GM06990 (cell line): ENCODE results near the gene SLC35B2.

Experiments used
- DNase-seq: peaks from one replicate; pipeline ENCODE4 v3.0.0-alpha.2; 2011; ENCODE audit not compliant: insufficient read length; ENCODE audit errors: extremely low read depth
- H3K27me3 ChIP-seq: replicated peaks from 2 replicates; pipeline ENCODE4 v1.6.0; 2011; ENCODE audit warnings: low read length; ENCODE audit not compliant: control insufficient read depth, insufficient read depth
- H3K36me3 ChIP-seq: 2 replicates; pipeline ENCODE4 v1.5.1; 2011; ENCODE audit warnings: low read length; ENCODE audit not compliant: control insufficient read depth, insufficient read depth
- H3K4me3 ChIP-seq: replicated peaks from 2 replicates; pipeline ENCODE4 v1.5.1; 2011; ENCODE audit warnings: low read depth, mild to moderate bottlenecking, control low read depth, low read length
- TF ChIP-seq, protein P1 (sequence below): IDR thresholded peaks from 2 replicates; pipeline ENCODE4 v1.5.1; 2011; ENCODE audit warnings: low read length, control low read depth, mild to moderate bottlenecking, inconsistent platforms; ENCODE audit not compliant: insufficient read depth, poor library complexity, severe bottlenecking

Gene SLC35B2

GRCh38 chr6:44264154-44265006 is 7.1 kb upstream of the SLC35B2 start:
- peak overlapping the region; percentile 96 for H3K4me3 ChIP-seq
- peaks cover 19% of the 10 kb centered on the region for H3K36me3 ChIP-seq
- TF ChIP-seq, protein P1, sequence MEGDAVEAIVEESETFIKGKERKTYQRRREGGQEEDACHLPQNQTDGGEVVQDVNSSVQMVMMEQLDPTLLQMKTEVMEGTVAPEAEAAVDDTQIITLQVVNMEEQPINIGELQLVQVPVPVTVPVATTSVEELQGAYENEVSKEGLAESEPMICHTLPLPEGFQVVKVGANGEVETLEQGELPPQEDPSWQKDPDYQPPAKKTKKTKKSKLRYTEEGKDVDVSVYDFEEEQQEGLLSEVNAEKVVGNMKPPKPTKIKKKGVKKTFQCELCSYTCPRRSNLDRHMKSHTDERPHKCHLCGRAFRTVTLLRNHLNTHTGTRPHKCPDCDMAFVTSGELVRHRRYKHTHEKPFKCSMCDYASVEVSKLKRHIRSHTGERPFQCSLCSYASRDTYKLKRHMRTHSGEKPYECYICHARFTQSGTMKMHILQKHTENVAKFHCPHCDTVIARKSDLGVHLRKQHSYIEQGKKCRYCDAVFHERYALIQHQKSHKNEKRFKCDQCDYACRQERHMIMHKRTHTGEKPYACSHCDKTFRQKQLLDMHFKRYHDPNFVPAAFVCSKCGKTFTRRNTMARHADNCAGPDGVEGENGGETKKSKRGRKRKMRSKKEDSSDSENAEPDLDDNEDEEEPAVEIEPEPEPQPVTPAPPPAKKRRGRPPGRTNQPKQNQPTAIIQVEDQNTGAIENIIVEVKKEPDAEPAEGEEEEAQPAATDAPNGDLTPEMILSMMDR, result no peak
- peak; percentile 72 for DNase-seq
- H3K27me3 ChIP-seq, result no peaks in the 10 kb centered on the region

DNA sequence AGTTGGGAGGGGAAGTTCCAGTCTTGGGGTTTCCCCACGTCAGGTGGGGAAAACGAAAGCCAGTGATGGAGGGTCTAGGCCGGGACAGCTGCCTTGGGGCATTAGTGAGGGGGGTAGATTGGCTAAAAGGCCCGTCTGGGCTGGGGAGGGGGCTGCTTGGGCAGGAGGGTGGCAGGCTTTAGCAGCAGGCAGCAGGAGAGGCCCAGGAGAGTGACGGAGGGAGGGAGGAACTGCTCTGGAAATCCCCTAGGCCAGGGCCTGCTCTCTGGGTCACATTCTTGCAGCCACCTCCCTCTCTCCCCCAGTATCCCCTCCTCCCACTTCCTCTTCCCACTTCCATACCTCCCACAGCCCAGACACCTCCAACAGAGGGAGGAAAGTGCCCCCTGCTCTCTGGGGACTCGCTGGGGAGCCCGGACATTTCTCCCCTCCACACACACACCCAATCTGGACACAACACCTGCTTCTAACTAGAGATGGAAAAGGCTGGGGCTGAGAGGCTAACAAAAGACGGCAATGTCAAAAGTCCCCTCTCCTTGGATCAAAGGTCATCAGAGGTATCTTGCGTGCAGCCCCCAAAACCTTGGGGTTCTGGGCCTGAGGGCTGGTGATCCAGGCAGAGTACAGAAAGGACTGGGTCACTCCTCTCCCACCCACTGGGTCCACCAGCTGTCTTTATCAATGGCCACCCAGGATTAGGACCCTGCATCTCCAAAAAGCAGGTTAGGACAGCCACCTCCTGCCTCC is 6.2 kb upstream of the SLC35B2 start:
- peak overlapping the region; percentile 96 for H3K4me3 ChIP-seq
- TF ChIP-seq, protein P1, result no peak
- DNase-seq, result peak; percentile 75
- peaks cover 25% of the 10 kb centered on the region for H3K36me3 ChIP-seq
- no peaks in the 10 kb centered on the region for H3K27me3 ChIP-seq

DNA sequence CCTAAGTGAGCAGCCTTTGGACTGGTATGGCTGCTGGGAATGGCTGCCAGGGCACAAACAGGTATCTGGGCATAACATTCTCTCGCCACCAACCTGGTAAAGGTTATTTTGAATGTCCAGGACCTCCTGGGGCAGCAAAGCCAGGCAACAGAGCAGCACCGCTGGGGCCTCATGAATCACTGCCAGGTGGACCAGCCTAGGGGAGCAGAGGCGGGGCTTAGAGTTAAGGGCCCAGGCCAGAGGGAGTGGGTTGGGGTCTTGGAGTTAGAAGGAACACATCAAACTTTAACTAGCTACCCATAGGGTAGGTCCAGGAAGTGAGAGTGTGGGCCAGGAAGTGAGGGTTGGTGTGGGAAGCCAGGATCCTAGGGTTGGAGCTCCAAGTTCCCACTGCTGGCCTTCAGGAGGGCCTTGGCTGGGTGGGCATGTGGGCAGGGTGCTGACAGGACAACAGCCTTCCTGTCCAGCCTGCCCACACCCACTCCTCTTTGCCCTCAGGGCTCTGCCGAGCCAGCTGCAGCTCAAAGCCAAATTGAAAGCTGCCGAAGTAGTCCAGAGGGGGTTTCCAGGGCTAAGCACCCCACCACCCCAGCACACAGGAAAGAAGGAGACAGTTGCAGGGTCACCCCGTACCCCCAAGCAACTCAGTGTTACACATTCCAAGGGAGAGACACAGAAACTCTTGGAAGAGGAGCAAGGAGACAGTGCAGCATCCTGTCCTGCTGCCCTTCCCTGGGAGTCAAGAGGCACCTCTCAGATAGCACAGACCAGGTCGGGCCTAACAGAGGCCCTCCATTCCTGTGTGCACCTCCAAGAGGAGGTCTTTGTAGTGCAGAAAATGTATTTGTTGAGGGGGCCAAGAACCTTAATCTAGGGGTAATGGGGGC is 5.4 kb upstream of the SLC35B2 start:
- peaks cover 26% of the 10 kb centered on the region for H3K36me3 ChIP-seq
- peak overlapping the region; percentile 96 for H3K4me3 ChIP-seq
- no peaks in the 10 kb centered on the region for H3K27me3 ChIP-seq
- TF ChIP-seq, protein P1, result no peak
- peak; percentile 51 for DNase-seq

- DNase-seq, result no peak
- TF ChIP-seq, protein P1, result no peak
- H3K27me3 ChIP-seq, result no peaks in the 10 kb centered on the region
- H3K36me3 ChIP-seq, result peaks cover 26% of the 10 kb centered on the region
- peak overlapping the region; percentile 96 for H3K4me3 ChIP-seq
Observed at GRCh38 chr6:44261581-44261980, 4.3 kb upstream of the SLC35B2 start.

DNA sequence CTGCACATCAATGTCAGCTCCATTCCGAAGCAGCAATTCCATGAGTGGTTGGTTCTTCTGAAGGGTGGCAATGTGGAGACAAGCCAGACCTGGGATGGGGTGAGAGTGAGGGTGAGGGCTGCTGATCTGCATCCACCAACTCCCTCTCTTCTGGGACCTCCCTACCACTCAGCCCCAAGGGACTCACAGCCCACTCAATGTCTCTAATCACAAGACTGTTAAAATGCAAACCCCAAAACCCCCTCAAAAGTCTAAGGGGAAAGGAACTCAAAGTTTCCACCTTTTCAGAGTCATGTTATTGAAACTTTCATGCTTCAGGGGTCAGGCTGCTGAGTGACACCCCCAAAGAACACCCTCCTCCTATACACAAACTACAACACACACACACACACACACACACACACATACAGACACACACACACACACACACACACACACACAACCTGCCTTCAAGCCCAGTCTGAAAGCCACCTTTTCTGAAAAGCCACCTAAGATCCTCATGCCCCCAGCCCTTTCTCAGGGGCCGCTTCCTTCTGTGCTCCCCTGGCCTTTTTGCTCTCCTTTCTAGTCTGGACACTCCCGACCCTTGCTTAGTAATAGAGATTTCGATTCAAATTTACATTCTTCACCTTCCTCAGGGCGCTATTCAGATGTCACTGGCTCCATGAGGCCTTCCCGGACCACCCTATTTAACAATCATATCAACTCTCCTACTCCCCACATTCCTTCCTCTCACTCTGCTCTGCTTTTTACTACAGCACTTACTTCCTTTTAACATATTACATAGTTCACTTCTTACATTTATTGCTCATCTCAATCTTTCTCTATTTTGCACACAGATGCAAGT is 3.3 kb upstream of the SLC35B2 start:
- DNase-seq, result peak; percentile 55
- TF ChIP-seq, protein P1, result no peak
- Histone ChIP-seq H3K4me3 (peak overlapping the region; percentile 96), H3K36me3 (peaks cover 26% of the 10 kb centered on the region), H3K27me3 (no peaks in the 10 kb centered on the region)
